ENCODE measurements around the gene RIN3.

- no peak for TF ChIP-seq POLR2A (IDR thresholded peaks at IDR 0.05)
- TF ChIP-seq CTCF (IDR thresholded peaks at IDR 0.05): no peak
Measured at GRCh38 chr14:92679246-92679645, 165.7 kb downstream of the RIN3 start.

Data from prostate gland (tissue), 2 donors.